ENCODE data around the gene TTC33. TPM values are rescaled to one million over a fixed set of nuclear protein-coding genes. Genes with fewer than 3 reads are reported as not detected.
"Not testable (repeated sequence)": the region's sequence is repeated elsewhere in the genome, so short reads cannot be mapped to it uniquely, and the experiment has no call there.

Gene TTC33
- total RNA-seq, 1 experiment from 2014 or later = 35.3 TPM

GRCh38 chr5:40569546-40570270 lies 186.1 kb downstream of the TTC33 start:
- DNase-seq = no peak
- H3K27ac ChIP-seq = no peak overlapping the region

GRCh38 chr5:40568548-40568947 lies 187.2 kb downstream of the TTC33 start:
- Histone ChIP-seq H3K4me3 (no peak overlapping the region), H3K27me3 (no peaks in the 10 kb centered on the region), H3K27ac (no peak overlapping the region), H3K36me3 (no peaks in the 10 kb centered on the region), H3K4me1 (peaks cover 19% of the 10 kb centered on the region), H3K9me3 (replicated peaks) (no peaks in the 10 kb centered on the region; the same call in 1 of the 2 replicates)
- no peak for DNase-seq

More at GRCh38 chr5:40569546-40570270, 186.1 kb downstream of the TTC33 start:
- H3K36me3 ChIP-seq = no peaks in the 10 kb centered on the region
- H3K4me1 ChIP-seq = peaks cover 19% of the 10 kb centered on the region
- no peaks in the 10 kb centered on the region for H3K27me3 ChIP-seq
- no peaks in the 10 kb centered on the region; the same call in 1 of the 2 replicates for H3K9me3 ChIP-seq (replicated peaks)
- no peak overlapping the region for H3K4me3 ChIP-seq

GRCh38 chr5:40563173-40563572 lies 192.6 kb downstream of the TTC33 start:
- H3K4me3 ChIP-seq; H3K4me1 ChIP-seq; H3K36me3 ChIP-seq; H3K27ac ChIP-seq; H3K9me3 ChIP-seq (replicated peaks); DNase-seq; H3K27me3 ChIP-seq: not testable (repeated sequence)

- Histone ChIP-seq H3K27ac (no peak overlapping the region), H3K27me3 (no peaks in the 10 kb centered on the region), H3K4me1 (no peaks in the 10 kb centered on the region), H3K4me3 (no peak overlapping the region), H3K9me3 (replicated peaks) (no peaks in the 10 kb centered on the region; the same call in 1 of the 2 replicates), H3K36me3 (no peaks in the 10 kb centered on the region)
- DNase-seq = no peak
Measured at GRCh38 chr5:40560474-40561110, 195.2 kb downstream of the TTC33 start.

GRCh38 chr5:40559306-40559705 lies 196.5 kb downstream of the TTC33 start:
- no peaks in the 10 kb centered on the region for H3K4me1 ChIP-seq
- no peaks in the 10 kb centered on the region; the same call in 1 of the 2 replicates for H3K9me3 ChIP-seq (replicated peaks)
- no peak overlapping the region for H3K27ac ChIP-seq
- no peaks in the 10 kb centered on the region for H3K36me3 ChIP-seq
- no peak overlapping the region for H3K4me3 ChIP-seq
- H3K27me3 ChIP-seq = no peaks in the 10 kb centered on the region
- DNase-seq = no peak

DNA sequence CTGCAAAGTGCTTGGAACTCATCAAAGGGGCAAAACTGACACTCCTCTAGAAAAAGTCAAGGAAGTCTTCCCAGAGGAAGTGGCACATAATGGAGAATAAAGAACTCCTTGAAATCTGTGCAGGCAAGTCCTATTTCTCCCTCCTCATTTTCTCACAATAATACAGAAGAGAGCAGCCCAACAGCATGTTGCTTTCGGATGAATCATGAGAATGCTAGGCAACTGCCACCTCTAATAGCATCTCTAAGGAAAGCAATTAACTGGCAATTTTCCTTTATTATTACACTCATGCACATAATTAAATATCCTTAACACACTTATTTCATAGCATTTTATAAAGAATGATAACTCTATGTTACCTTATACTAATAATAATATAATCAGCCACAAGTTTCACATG lies 198.3 kb downstream of the TTC33 start:
- Histone ChIP-seq H3K27ac (no peak overlapping the region), H3K9me3 (replicated peaks) (no peaks in the 10 kb centered on the region)
- no peak for DNase-seq

DNA sequence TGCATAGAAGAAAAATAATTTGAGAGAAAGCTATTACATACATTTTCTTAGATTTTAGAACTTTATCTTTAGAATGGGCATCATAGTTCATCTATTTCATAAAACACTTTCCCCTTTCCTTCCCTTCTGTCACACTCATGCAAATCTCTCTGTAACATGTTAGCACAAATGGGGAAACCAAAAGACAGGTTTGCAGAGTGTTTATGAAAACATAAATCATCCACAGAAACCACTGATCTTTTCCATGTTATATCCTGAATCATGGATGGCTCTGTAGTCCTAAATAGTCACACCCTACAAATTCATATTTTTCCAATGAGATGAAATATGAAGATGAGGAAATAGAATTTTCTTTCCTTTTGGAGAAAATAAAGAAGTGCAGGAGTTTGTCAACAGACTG lies 198.9 kb downstream of the TTC33 start:
- no peak for DNase-seq
- no peaks in the 10 kb centered on the region for H3K36me3 ChIP-seq
- H3K27me3 ChIP-seq = no peaks in the 10 kb centered on the region

More for the DNA sequence above, 198.3 kb downstream of the TTC33 start:
- Histone ChIP-seq H3K36me3 (no peaks in the 10 kb centered on the region), H3K4me3 (no peak overlapping the region), H3K4me1 (peaks cover under 1% of the 10 kb centered on the region), H3K27me3 (no peaks in the 10 kb centered on the region)

GRCh38 chr5:40555886-40556285 lies 199.9 kb downstream of the TTC33 start:
- H3K27ac ChIP-seq = no peak overlapping the region
- peaks cover 6% of the 10 kb centered on the region for H3K4me1 ChIP-seq
- no peaks in the 10 kb centered on the region for H3K27me3 ChIP-seq
- no peak for DNase-seq
- no peak overlapping the region for H3K4me3 ChIP-seq
- no peaks in the 10 kb centered on the region for H3K36me3 ChIP-seq
- H3K9me3 ChIP-seq (replicated peaks) = peaks cover under 1% of the 10 kb centered on the region; the same call in 1 of the 2 replicates

More for the DNA sequence above, 198.9 kb downstream of the TTC33 start:
- Histone ChIP-seq H3K9me3 (replicated peaks) (no peaks in the 10 kb centered on the region), H3K4me3 (no peak overlapping the region), H3K4me1 (peaks cover 6% of the 10 kb centered on the region), H3K27ac (no peak overlapping the region)

DNA sequence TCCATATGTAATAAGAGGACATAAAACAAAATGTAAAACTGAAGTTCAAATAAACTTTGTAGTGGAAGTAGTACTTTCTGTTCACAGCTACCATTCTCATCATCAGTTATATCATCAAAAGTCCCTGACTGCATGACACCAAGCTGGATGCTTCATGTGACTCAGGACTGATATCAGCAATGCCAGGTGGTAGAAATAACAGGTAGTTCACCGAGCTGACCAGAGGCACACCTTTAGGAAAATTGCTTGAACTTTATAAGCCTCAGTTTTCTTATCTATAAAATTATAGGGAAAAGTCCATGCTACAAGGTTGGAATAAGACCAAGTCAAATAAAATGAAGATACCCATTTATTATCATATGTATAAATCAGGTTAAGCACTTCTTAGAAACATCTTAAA lies 200.9 kb downstream of the TTC33 start:
- Histone ChIP-seq H3K27ac (no peak overlapping the region), H3K4me3 (no peak overlapping the region), H3K4me1 (peaks cover 6% of the 10 kb centered on the region), H3K36me3 (no peaks in the 10 kb centered on the region), H3K9me3 (replicated peaks) (peaks cover 8% of the 10 kb centered on the region; the same call in 1 of the 2 replicates), H3K27me3 (no peaks in the 10 kb centered on the region)
- no peak for DNase-seq

DNA sequence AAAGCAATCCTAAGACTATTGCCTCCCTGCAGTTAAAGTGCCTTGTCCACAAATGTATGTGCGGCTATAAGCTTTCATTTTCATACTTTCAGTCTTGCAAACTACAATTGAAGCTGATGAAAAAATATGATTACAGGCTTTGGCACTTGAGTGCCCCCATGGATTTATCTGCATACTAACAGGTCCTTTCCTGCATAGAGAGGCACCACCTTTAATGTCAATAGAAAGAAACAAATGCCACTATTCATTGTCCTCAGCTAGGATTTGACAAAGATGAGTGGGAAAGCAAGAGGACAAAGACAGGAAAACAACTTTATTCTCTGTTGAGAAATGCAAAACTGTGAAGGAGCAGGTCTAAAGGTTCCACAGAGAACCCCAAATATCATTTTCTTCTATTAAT lies 201.7 kb downstream of the TTC33 start:
- Histone ChIP-seq H3K36me3 (no peaks in the 10 kb centered on the region), H3K4me3 (no peak overlapping the region), H3K27ac (no peak overlapping the region), H3K27me3 (no peaks in the 10 kb centered on the region), H3K9me3 (replicated peaks) (peaks cover 8% of the 10 kb centered on the region; the same call in 1 of the 2 replicates), H3K4me1 (peaks cover 6% of the 10 kb centered on the region)
- DNase-seq = no peak

DNA sequence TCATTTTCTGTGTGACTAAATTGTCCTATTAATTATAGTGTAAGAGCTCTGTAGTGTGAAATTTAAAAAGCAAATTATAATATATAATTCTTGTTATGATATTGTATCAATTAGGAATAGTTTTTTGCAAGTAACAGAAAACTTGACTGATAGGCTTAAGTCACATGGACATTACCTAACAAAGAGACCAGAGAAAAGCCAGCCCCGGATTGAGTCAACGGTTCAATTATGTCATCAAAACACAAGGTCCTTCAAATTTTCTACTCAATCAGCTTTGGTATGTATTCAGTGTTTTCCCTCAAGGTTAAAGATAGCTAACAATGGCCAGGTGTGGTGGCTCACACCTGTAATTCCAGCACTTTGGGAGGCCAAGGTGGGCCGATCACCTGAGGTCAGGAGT lies 202.8 kb downstream of the TTC33 start:
- DNase-seq = no peak

DNA sequence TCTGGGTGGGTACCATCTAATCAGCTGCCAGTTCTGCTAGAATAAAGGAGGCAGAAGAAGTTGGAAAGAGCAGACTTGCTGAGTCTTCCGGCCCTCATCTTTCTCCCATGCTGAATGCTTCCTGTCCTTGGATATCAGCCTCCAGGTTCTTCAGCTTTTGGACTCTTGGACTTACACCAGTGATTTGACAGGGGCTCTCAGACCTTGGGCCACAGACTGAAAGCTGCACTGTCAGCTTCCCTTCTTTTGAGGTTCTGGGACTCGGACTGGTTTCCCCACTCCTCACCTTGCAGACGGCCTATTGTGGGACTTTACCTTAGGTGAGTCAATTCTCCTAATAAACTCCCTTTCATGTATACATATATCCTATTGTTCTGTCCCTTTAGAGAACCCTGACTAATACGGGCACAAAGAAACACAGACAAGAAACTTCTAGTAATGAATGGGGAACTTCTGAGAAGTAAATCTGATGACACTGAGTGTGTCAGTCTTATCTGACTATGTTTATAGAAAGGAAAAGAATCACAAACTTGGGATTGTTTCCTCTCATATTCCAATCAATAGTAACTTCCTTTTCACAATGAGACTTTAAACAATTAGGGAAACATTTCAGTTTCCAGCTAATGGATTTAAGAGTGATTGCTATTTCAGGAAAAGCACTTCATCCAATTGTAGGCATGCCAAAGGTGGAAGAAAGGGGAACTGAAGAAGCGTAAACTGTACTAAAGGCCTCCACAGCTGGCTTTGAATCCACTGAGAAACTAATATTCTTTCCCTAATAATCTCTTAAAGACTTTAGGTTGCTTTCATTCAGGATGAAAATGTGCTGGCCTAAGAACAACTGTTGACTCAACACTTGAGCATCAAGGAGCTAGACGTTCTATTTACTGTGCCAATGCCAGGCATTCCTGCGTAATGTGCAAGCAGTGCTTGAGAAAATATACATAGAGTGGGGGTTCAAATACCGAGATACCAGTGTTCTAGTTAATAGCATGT lies 204.0 kb downstream of the TTC33 start:
- H3K9me3 ChIP-seq (replicated peaks) = peaks cover 8% of the 10 kb centered on the region; the same call in 1 of the 2 replicates
- DNase-seq = peak in 1 of 2 experiments; percentile 12

More for the DNA sequence above, 202.8 kb downstream of the TTC33 start:
- H3K4me3 ChIP-seq = no peak overlapping the region
- no peaks in the 10 kb centered on the region for H3K27me3 ChIP-seq
- no peaks in the 10 kb centered on the region for H3K36me3 ChIP-seq
- H3K27ac ChIP-seq = no peak overlapping the region
- H3K4me1 ChIP-seq = peaks cover 6% of the 10 kb centered on the region
- peaks cover 8% of the 10 kb centered on the region; the same call in 1 of the 2 replicates for H3K9me3 ChIP-seq (replicated peaks)

GRCh38 chr5:40550481-40550880 lies 205.3 kb downstream of the TTC33 start:
- Histone ChIP-seq H3K4me1 (peaks cover 6% of the 10 kb centered on the region), H3K36me3 (no peaks in the 10 kb centered on the region), H3K27ac (no peak overlapping the region), H3K9me3 (replicated peaks) (peaks cover 8% of the 10 kb centered on the region; the same call in 1 of the 2 replicates), H3K4me3 (no peak overlapping the region), H3K27me3 (no peaks in the 10 kb centered on the region)
- no peak for DNase-seq

More for the DNA sequence above, 204.0 kb downstream of the TTC33 start:
- no peak overlapping the region for H3K27ac ChIP-seq
- no peak overlapping the region for H3K4me3 ChIP-seq
- no peaks in the 10 kb centered on the region for H3K27me3 ChIP-seq
- H3K4me1 ChIP-seq = peaks cover 6% of the 10 kb centered on the region
- no peaks in the 10 kb centered on the region for H3K36me3 ChIP-seq

GRCh38 chr5:40549616-40550015 lies 206.1 kb downstream of the TTC33 start:
- Histone ChIP-seq H3K9me3 (replicated peaks) (peaks cover 8% of the 10 kb centered on the region; the same call in 1 of the 2 replicates), H3K27ac (no peak overlapping the region), H3K4me3 (no peak overlapping the region), H3K36me3 (no peaks in the 10 kb centered on the region), H3K4me1 (peaks cover 6% of the 10 kb centered on the region), H3K27me3 (no peaks in the 10 kb centered on the region)
- DNase-seq = no peak

Measured in SJCRH30 (cell line).